ENCODE results near the gene NTN5. TPM values are rescaled to one million over a fixed set of nuclear protein-coding genes. Genes with fewer than 3 reads are reported as not detected.
"Not testable (repeated sequence)": the region's sequence is repeated elsewhere in the genome, so short reads cannot be mapped to it uniquely, and the experiment has no call there.

The NTN5 gene
- polyA plus RNA-seq, 1 experiment: 0.11 TPM

DNA sequence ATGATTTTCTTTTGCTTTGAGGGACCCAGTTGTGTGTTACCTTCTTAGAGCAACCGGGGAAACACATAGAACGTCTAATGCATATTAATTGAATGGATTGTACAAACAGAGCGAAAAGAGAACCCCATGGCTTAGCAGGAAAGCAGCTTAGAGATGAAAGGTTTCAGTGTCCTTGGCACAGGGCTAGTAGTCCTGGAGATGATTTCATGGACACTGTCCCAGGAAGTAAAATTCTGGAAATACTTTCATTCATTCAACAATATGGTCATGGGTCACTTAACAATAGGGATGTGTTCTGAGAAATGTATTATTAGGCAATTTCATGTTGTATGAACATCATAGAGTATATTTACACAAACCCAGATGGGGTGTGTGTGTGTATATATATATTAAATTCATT is 13.3 kb upstream of the NTN5 start:
- TF ChIP-seq, protein P1, sequence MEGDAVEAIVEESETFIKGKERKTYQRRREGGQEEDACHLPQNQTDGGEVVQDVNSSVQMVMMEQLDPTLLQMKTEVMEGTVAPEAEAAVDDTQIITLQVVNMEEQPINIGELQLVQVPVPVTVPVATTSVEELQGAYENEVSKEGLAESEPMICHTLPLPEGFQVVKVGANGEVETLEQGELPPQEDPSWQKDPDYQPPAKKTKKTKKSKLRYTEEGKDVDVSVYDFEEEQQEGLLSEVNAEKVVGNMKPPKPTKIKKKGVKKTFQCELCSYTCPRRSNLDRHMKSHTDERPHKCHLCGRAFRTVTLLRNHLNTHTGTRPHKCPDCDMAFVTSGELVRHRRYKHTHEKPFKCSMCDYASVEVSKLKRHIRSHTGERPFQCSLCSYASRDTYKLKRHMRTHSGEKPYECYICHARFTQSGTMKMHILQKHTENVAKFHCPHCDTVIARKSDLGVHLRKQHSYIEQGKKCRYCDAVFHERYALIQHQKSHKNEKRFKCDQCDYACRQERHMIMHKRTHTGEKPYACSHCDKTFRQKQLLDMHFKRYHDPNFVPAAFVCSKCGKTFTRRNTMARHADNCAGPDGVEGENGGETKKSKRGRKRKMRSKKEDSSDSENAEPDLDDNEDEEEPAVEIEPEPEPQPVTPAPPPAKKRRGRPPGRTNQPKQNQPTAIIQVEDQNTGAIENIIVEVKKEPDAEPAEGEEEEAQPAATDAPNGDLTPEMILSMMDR (IDR thresholded peaks at IDR 0.05; ENCODE audit: insufficient read depth, low read depth, low read length): no peak
- Histone ChIP-seq H3K36me3 (ENCODE audit: control insufficient read depth, insufficient read depth, low read length) (no peaks in the 10 kb centered on the region), H3K4me3 (ENCODE audit: low read depth, low read length) (no peak overlapping the region), H3K27me3 (ENCODE audit: control insufficient read depth, insufficient read depth, low read length) (no peaks in the 10 kb centered on the region; the same call in 1 of the 2 replicates)
- DNase-seq (ENCODE audit: low read depth): no peak
- ChIA-PET CTCF (interaction anchor here (2.9 kb wide), 1 partner anchor 10 kb away, joined by 13 read pairs; no protein-coding TSS in a partner anchor), POLR2A (no interaction called here)

DNA sequence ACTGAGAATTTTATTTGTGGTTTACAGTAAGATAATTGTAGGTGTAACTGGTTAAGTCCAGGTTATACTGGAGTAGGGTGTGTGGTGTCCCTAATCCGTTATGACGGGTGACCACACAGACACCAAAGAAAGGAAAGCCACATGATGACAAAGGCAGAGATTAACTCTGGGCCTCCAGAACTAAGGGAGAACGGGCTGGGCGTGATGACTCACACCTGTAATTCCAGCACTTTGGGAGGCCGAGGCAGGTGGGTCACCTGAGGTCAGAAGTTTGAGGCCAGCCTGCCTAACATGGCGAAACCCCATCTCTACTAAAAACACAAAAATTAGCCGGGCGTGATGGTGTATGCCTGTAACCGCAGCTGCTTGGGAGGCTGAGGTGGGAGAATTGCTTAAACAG is 12.8 kb upstream of the NTN5 start:
- DNase-seq (ENCODE audit: low read depth): no peak
- TF ChIP-seq, protein P1 (IDR thresholded peaks at IDR 0.05; ENCODE audit: insufficient read depth, low read depth, low read length): no peak
- H3K4me3 ChIP-seq (ENCODE audit: low read depth, low read length): no peak overlapping the region
- ChIA-PET POLR2A (no interaction called here), CTCF (interaction anchor here (2.9 kb wide), 1 partner anchor 9 kb away, joined by 13 read pairs; no protein-coding TSS in a partner anchor)
- H3K27me3 ChIP-seq (ENCODE audit: control insufficient read depth, insufficient read depth, low read length): no peaks in the 10 kb centered on the region; the same call in 1 of the 2 replicates
- H3K36me3 ChIP-seq (ENCODE audit: control insufficient read depth, insufficient read depth, low read length): no peaks in the 10 kb centered on the region

DNA sequence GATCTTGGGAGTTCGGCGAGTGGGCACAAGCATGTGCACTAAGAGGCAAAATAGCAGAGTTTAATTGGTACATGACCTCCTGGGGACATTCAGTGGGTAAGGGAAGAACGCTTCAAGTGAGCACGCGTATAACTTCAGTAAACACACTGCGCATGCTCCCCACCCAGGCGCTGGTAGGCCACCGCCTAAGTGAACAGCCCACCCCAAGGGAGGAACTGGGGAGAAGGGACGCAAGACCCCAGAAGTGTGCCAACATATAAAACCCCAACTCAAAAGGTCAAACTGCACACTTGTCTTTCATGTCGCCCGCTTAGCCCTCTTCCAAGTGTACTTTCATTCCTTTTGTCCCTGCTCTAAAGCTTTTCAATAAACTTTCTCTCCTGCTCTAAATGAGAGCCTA is 10.5 kb upstream of the NTN5 start:
- ChIA-PET CTCF (interaction anchor here (0.7 to 0.9 kb wide), 2 partner anchors 8 to 10 kb away, joined by 3 read pairs; no protein-coding TSS in a partner anchor), POLR2A (no interaction called here)
- Histone ChIP-seq H3K27me3 (ENCODE audit: control insufficient read depth, insufficient read depth, low read length) (no peaks in the 10 kb centered on the region; the same call in 1 of the 2 replicates), H3K4me3 (ENCODE audit: low read depth, low read length) (no peak overlapping the region), H3K36me3 (ENCODE audit: control insufficient read depth, insufficient read depth, low read length) (no peaks in the 10 kb centered on the region)
- TF ChIP-seq, protein P1 (IDR thresholded peaks at IDR 0.05; ENCODE audit: insufficient read depth, low read depth, low read length): no peak
- no peak for DNase-seq (ENCODE audit: low read depth)

DNA sequence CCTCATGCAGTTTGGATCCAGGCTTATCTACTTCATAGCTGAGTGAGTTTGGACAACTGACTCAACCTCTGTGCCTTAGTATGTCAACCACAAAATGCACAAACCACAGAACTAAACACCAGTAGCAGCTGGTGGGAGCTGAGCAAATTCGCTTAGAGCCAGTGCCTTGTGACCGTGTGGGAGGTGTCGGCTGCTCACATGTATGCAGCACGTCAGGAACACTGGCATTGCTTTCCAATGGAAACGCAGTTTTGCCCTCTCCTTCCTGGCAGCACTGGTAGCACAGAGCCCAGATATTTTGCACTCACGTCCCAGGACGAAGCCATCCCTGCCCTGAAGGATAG is 8.3 kb upstream of the NTN5 start:
- H3K36me3 ChIP-seq (ENCODE audit: control insufficient read depth, insufficient read depth, low read length): no peaks in the 10 kb centered on the region

DNA sequence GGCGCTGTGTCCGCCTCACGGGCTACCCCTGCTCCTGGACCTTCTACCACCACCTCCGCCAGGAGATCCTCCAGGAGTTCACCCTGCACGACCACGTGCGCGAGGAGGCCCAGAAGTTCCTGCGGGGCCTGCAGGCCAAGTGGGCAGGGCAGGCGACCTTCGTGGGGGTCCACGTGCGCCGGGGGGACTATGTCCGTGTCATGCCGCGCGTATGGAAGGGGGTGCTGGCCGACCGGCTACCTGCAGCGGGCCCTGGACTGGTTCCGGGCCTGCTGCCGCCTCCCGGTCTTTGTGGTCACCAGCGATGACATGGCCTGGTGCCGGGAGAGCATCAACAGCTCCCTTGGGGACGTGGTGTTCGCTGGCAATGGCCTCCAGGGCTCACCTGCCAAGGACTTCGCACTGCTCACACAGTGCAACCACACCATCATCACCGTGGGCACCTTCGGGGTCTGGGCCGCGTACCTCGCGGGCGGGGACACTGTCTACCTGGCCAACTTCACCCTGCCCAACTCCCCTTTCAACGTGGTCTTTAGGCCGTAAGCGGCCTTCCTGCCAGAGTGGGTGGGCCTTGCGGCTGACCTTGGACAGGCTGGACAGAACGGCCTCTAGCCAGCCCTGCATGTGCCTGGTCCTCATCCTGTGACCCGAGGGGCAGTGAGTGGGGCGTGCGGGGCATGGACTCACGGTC is 7.8 kb upstream of the NTN5 start:
- H3K27me3 ChIP-seq (ENCODE audit: control insufficient read depth, insufficient read depth, low read length): no peaks in the 10 kb centered on the region; the same call in 1 of the 2 replicates
- POLR2A ChIA-PET: no interaction called here
- CTCF ChIA-PET: interaction anchor here (1.0 kb wide), 1 partner anchor 58 kb away, joined by 3 read pairs; no protein-coding TSS in a partner anchor
- no peaks in the 10 kb centered on the region for H3K36me3 ChIP-seq (ENCODE audit: control insufficient read depth, insufficient read depth, low read length)
- TF ChIP-seq, protein P1 (IDR thresholded peaks at IDR 0.05; ENCODE audit: insufficient read depth, low read depth, low read length): no peak
- no peak for DNase-seq (ENCODE audit: low read depth)
- H3K4me3 ChIP-seq (ENCODE audit: low read depth, low read length): no peak overlapping the region

More for the DNA sequence above, 8.3 kb upstream of the NTN5 start:
- DNase-seq (ENCODE audit: low read depth): no peak
- CTCF ChIA-PET: interaction anchor here (1.0 kb wide), 1 partner anchor 57 kb away, joined by 3 read pairs; no protein-coding TSS in a partner anchor
- H3K27me3 ChIP-seq (ENCODE audit: control insufficient read depth, insufficient read depth, low read length): no peaks in the 10 kb centered on the region; the same call in 1 of the 2 replicates
- TF ChIP-seq, protein P1 (IDR thresholded peaks at IDR 0.05; ENCODE audit: insufficient read depth, low read depth, low read length): no peak
- no peak overlapping the region for H3K4me3 ChIP-seq (ENCODE audit: low read depth, low read length)
- POLR2A ChIA-PET: no interaction called here

DNA sequence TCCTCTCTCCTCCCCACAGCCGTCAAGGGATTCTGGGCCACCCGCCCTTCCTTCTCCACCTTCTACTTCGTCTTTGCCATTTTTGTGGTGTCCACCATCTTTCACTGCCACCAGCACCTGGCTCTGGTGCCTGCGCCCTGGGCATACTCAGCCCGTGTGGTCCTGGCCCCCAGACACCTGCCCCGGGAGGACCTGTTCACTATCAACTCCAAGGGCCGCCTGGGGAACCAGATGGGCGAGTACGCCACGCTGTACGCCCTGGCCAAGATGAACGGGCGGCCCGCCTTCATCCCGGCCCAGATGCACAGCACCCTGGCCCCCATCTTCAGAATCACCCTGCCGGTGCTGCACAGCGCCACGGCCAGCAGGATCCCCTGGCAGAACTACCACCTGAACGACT is 7.2 kb upstream of the NTN5 start:
- POLR2A ChIA-PET; H3K36me3 ChIP-seq (ENCODE audit: control insufficient read depth, insufficient read depth, low read length); H3K4me3 ChIP-seq (ENCODE audit: low read depth, low read length); CTCF ChIA-PET; H3K27me3 ChIP-seq (ENCODE audit: control insufficient read depth, insufficient read depth, low read length); DNase-seq (ENCODE audit: low read depth): not testable (repeated sequence)

All from BJ (cell line).